GM10266 (cell line): Measurements from ENCODE around the gene RNF214.
A peak's percentile ranks its signal among the peaks of the same experiment; 100 is the strongest.

Experiments
- DNase-seq: peaks from one replicate; pipeline ENCODE4 v3.0.0; 2012; ENCODE audit errors: extremely low spot score
- TF ChIP-seq, protein P1 (sequence below): IDR thresholded peaks from 2 replicates; pipeline ENCODE4 v1.5.1; 2012; ENCODE audit warnings: mild to moderate bottlenecking, low read depth; ENCODE audit not compliant: control insufficient read depth, insufficient read depth; ENCODE audit errors: missing control alignments

RNF214 gene

DNA sequence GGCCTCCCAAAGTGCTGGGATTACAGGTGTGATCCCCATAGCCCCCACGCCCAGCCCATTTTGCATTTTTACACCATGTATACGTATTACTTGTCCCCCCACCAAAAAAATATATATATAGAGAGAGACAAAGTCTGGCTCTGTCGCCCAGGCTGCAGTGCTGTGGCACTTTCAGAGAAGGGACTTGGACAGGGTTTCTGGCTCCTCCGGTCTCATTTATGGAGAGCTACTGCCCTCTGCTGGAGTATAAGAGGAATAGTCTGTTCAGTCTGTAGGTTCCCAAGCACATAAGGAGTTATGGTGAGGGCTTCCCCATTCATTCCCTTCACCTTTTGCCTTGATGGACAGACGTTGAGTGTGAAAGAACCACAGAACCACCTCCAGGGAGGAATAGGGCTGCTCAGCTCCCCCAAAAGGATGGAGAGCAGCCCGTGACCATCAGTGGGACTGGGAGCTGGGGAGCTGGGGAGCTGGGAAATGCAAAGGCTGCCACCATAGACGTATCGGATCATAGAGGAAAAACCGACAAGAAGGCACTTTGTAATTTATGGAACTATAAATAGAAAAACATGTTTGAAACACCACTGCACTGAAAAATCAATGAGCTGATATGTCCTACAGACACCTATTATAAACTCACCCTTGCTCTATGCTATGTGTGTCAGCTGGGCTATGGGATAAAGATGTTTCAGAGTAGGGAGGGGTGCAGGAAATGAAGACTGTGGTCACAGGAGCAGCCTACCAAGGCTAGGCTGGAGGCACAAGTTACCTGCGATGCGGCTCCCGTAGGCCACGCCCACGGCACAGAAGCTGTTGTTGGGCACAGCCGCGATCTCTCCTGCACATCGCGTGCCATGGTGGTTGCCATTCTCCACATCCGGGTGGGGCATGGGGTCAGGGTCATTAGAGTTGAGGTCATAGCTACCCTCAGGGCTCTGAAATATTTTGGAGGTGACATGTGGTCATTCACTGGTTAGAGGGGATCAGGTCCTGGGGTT is 5.8 kb upstream of the RNF214 start:
- TF ChIP-seq, protein P1, sequence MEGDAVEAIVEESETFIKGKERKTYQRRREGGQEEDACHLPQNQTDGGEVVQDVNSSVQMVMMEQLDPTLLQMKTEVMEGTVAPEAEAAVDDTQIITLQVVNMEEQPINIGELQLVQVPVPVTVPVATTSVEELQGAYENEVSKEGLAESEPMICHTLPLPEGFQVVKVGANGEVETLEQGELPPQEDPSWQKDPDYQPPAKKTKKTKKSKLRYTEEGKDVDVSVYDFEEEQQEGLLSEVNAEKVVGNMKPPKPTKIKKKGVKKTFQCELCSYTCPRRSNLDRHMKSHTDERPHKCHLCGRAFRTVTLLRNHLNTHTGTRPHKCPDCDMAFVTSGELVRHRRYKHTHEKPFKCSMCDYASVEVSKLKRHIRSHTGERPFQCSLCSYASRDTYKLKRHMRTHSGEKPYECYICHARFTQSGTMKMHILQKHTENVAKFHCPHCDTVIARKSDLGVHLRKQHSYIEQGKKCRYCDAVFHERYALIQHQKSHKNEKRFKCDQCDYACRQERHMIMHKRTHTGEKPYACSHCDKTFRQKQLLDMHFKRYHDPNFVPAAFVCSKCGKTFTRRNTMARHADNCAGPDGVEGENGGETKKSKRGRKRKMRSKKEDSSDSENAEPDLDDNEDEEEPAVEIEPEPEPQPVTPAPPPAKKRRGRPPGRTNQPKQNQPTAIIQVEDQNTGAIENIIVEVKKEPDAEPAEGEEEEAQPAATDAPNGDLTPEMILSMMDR, result peak; percentile 84
- DNase-seq, result peak; percentile 80

DNA sequence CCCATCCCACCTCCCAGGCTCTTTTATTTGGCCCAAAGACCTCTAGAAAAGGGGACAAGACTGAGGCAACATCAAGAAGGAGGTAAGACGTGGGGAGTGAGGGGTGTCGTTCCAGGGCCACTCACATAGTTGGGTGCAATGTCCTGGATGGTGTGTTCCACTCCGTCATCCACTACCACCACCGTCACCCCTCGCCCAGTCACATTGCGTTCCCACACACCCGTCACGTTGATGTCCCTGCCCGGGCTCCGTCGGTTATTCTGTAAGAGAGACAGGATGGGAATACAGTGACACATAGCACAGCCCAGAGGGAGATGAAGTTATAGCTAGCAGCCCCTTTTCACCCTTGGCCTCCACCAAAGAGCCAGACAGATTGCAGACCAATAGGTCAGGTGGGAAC is 4.4 kb upstream of the RNF214 start:
- TF ChIP-seq, protein P1, result no peak
- no peak for DNase-seq

DNA sequence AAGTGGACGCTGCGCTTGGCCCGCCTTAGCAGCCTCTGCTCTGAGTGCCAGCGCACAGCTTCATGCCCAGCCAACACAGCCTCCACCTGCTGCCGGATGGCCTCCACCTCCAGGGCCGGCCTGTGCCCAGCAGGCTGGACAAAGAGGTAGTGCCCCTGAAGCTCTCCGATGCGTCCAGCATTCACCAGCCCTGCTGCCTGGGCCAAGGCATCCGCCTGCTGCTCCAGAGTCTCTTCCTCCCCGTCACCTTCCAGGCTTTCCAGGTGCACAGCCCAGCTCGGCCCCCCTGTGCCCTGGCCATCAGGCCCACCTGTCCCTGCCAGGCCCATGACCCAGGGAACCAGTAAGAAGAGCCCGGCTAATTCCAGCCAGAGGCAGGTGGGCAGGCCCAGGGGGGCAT is 3.1 kb upstream of the RNF214 start:
- DNase-seq, result no peak
- TF ChIP-seq, protein P1, result no peak

DNA sequence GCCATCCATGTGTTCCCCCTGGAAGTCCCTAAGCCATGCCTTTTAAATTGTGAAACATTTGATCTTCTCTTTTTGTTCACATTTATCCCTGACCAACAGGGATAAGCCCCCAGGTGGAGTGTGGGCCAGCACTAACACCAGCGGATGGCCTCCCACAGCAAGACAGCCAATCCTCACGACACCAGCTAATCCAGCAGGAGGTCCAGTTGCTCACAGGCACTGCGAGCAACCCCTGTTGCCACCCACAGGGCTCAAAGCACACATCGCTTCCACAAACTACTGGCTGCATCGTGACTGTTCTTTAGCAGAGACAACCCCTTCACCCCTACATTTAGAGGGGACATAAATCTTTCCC is 2.6 kb upstream of the RNF214 start:
- no peak for DNase-seq
- TF ChIP-seq, protein P1, result no peak

DNA sequence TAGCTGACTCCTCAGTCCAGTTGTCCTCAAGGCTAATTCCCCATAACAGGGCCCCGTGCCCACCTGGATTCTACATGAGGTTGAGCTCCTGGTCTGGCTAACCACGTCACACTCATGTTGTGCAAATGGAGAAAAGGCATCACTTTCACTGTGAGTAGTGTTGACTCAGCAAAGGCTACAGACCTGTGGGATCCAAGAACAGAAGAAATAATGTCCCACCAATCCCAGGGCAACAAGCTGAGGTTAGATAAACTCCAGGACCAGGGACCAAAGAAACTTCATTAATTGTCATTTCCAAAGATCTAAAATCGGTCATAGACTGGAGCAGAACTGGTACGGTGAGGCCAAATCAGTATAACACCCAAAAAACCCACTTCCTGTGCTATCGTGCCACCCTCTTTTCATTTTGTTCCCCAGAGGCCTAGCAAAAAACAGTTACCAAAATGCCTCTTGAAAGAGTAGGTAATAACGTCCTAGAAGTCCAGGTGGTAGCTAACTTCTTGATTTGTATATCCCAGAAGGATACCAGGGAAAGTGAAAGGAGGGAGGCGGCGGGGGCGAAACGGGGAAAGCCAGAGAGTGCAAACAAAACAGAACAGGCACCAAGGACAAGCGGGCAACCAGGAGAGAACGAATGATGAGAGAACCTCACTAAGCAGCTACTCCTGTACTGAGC is 2.0 kb upstream of the RNF214 start:
- peak; percentile 46 for DNase-seq
- TF ChIP-seq, protein P1, result no peak

DNA sequence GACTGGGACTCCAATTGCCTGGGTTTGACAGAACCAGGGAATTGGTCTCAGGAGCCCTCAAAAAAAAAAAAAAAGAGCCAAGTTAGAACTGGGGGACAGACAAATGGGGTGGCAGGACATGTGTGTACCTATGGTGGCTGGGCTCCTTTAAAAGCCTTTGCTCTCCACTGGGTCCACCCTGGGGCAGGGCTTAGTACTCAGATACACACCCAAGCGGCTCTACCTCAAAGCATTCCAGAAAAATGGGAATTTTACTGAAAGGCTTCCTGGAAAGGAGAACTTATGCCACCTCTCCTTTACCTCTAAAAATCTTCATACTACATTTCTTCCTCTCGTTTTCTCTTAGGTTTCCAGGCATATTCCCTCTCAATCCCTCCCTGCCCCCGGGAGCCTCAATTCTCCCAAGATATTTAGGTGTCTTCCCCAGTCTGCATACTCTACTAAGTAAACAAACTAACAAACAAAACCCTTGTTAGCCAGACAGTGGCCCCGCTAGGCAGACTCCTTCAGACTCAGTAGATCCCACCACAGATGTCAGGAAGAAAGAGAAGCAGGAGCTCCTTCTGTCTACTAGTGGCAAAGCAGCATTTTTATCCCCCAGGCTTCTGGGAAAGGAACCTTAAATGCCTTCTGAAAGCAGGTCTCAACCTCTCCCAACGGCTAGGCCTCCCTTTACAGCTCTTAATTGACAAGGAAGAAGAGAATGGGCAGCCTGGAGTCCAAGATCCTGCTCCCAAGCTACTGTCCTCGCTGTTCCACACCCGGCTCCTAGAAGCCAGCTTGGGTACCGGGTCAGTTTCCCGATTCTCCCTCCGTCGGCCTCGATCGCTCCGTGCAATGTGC is 1.3 kb upstream of the RNF214 start:
- TF ChIP-seq, protein P1, result no peak
- no peak for DNase-seq

DNA sequence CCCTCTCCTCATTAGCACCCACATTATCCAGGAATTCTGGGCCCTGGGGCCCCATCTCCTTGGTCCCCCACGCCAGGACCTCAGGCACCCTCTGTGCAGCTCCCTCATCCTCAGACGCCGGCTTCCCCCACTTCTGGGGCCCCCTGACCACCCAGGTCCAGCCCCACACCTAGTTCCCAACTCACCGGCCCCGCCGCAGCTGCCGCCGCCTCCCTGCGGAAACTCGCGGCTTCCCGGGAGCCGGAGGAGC is 704 bp upstream of the RNF214 start, which contains the start of gene PCSK7:
Gene PCSK7 (minus strand): TSS at position 232 of the 250 bp plus-strand sequence. CDS start 2,229 bp downstream, outside the sequence.
- TF ChIP-seq, protein P1, result no peak
- DNase-seq, result no peak
